ENCODE data around the gene DDX1. TPM values are rescaled to one million over a fixed set of nuclear protein-coding genes. Genes with fewer than 3 reads are reported as not detected.

Gene DDX1
- total and polyA plus RNA-seq, 2 donors from 2014 or later: 84.0 to 90.0 TPM

DNA sequence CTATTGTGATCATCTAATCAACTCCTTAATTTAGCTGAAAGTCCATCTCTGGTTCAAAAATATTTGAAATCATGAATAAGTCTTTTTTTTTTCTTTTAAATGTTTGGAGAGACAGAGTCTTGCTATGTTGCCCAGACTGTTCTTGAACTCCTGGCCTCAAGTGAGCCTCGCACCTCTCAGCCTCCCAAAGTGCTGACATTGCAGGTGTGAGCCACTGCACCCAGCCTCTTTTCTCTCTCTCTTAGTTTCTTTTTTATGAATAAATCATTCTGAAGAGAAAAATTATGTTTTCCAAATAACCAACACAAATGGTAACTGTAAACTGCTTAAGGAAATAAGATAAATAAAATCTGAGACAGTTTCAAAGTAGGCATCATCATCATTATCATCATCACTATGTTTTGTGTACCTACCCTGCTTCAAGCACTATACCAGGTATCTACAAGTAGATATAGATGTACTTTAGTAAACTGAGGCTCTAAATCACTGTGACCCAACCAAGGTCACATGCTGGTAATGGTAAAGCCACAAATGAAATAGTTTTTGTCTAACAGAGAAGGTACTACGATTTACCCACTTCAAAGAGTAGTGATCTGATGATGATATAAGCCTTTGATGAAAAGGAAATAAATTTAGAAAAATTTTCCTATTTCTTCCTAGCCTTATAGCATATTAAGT, 25.5 kb upstream of the DDX1 start:
- TF ChIP-seq, protein P1, sequence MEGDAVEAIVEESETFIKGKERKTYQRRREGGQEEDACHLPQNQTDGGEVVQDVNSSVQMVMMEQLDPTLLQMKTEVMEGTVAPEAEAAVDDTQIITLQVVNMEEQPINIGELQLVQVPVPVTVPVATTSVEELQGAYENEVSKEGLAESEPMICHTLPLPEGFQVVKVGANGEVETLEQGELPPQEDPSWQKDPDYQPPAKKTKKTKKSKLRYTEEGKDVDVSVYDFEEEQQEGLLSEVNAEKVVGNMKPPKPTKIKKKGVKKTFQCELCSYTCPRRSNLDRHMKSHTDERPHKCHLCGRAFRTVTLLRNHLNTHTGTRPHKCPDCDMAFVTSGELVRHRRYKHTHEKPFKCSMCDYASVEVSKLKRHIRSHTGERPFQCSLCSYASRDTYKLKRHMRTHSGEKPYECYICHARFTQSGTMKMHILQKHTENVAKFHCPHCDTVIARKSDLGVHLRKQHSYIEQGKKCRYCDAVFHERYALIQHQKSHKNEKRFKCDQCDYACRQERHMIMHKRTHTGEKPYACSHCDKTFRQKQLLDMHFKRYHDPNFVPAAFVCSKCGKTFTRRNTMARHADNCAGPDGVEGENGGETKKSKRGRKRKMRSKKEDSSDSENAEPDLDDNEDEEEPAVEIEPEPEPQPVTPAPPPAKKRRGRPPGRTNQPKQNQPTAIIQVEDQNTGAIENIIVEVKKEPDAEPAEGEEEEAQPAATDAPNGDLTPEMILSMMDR (IDR thresholded peaks at IDR 0.05; ENCODE audit: borderline replicate concordance, extremely low read depth, insufficient read depth): no peak
- no peaks in the 10 kb centered on the region for H3K36me3 ChIP-seq (ENCODE audit: control insufficient read depth in 2 of 3, insufficient read depth in 3 of 3, low read length in 3 of 3)
- H3K9me3 ChIP-seq (ENCODE audit: control insufficient read depth in 2 of 3, insufficient read depth in 1 of 3, low read length in 3 of 3): no peaks in the 10 kb centered on the region
- no peak overlapping the region for H3K4me3 ChIP-seq (ENCODE audit: low read length in 3 of 3)
- no peak overlapping the region for H3K27ac ChIP-seq (ENCODE audit: low read depth in 2 of 2, low read length in 2 of 2)
- FAIRE-seq (no peak), DNase-seq (no peak)
- H3K9ac ChIP-seq (ENCODE audit: low read length in 3 of 3): no peak overlapping the region
- H3K27me3 ChIP-seq (ENCODE audit: control insufficient read depth, insufficient read depth, low read length): no peaks in the 10 kb centered on the region
- intact Hi-C loops (cut with DNase I): no loop called here
- no peaks in the 10 kb centered on the region for H3K4me1 ChIP-seq (ENCODE audit: control insufficient read depth in 2 of 3, insufficient read depth in 2 of 3, low read depth in 1 of 3, low read length in 3 of 3)

DNA sequence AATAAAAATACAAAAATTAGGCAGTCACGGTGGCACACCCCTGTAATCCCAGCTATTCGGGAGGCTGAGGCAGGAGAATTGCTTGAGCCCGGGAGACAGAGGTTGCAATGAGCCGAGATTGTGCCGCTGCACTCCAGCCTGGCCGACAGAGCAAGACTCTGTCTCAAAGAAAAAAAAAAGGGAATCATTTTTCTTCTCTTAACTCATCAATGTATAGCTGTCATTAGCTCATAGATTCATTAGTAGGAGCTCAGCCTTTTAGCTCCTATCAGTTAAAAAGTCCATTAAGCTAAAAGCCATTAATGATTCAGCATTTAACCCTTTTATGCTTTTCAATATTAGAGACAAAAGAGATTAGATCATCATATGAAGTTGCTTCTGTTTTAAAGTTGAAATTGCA, 24.8 kb upstream of the DDX1 start:
- no peak for DNase-seq
- H3K9ac ChIP-seq (ENCODE audit: low read length in 3 of 3): no peak overlapping the region
- no peaks in the 10 kb centered on the region for H3K27me3 ChIP-seq (ENCODE audit: control insufficient read depth, insufficient read depth, low read length)
- H3K36me3 ChIP-seq (ENCODE audit: control insufficient read depth in 2 of 3, insufficient read depth in 3 of 3, low read length in 3 of 3): no peaks in the 10 kb centered on the region
- H3K4me3 ChIP-seq (ENCODE audit: low read length in 3 of 3): no peak overlapping the region
- TF ChIP-seq, protein P1 (IDR thresholded peaks at IDR 0.05; ENCODE audit: borderline replicate concordance, extremely low read depth, insufficient read depth): no peak
- H3K27ac ChIP-seq (ENCODE audit: low read depth in 2 of 2, low read length in 2 of 2): no peak overlapping the region
- intact Hi-C loops (cut with DNase I): no loop called here
- FAIRE-seq: no peak
- H3K4me1 ChIP-seq (ENCODE audit: control insufficient read depth in 2 of 3, insufficient read depth in 2 of 3, low read depth in 1 of 3, low read length in 3 of 3): no peaks in the 10 kb centered on the region
- no peaks in the 10 kb centered on the region for H3K9me3 ChIP-seq (ENCODE audit: control insufficient read depth in 2 of 3, insufficient read depth in 1 of 3, low read length in 3 of 3)

- Histone ChIP-seq H3K27ac (ENCODE audit: low read depth in 2 of 2, low read length in 2 of 2) (no peak overlapping the region), H3K36me3 (ENCODE audit: control insufficient read depth in 2 of 3, insufficient read depth in 3 of 3, low read length in 3 of 3) (no peaks in the 10 kb centered on the region), H3K4me1 (ENCODE audit: control insufficient read depth in 2 of 3, insufficient read depth in 2 of 3, low read depth in 1 of 3, low read length in 3 of 3) (no peaks in the 10 kb centered on the region), H3K27me3 (ENCODE audit: control insufficient read depth, insufficient read depth, low read length) (no peaks in the 10 kb centered on the region), H3K9ac (ENCODE audit: low read length in 3 of 3) (no peak overlapping the region), H3K9me3 (ENCODE audit: control insufficient read depth in 2 of 3, insufficient read depth in 1 of 3, low read length in 3 of 3) (no peaks in the 10 kb centered on the region), H3K4me3 (ENCODE audit: low read length in 3 of 3) (no peak overlapping the region)
- TF ChIP-seq, protein P1 (IDR thresholded peaks at IDR 0.05; ENCODE audit: borderline replicate concordance, extremely low read depth, insufficient read depth): no peak
- no peak for FAIRE-seq
- no peak for DNase-seq
- intact Hi-C loops (cut with DNase I): no loop called here
Measured at GRCh38 chr2:15568874-15569273, 22.8 kb upstream of the DDX1 start.

GRCh38 chr2:15570104-15570503, 21.6 kb upstream of the DDX1 start:
- intact Hi-C loops (cut with DNase I): no loop called here
- Histone ChIP-seq H3K4me1 (ENCODE audit: control insufficient read depth in 2 of 3, insufficient read depth in 2 of 3, low read depth in 1 of 3, low read length in 3 of 3) (no peaks in the 10 kb centered on the region), H3K36me3 (ENCODE audit: control insufficient read depth in 2 of 3, insufficient read depth in 3 of 3, low read length in 3 of 3) (no peaks in the 10 kb centered on the region), H3K27me3 (ENCODE audit: control insufficient read depth, insufficient read depth, low read length) (no peaks in the 10 kb centered on the region), H3K4me3 (ENCODE audit: low read length in 3 of 3) (no peak overlapping the region), H3K9ac (ENCODE audit: low read length in 3 of 3) (no peak overlapping the region), H3K9me3 (ENCODE audit: control insufficient read depth in 2 of 3, insufficient read depth in 1 of 3, low read length in 3 of 3) (no peaks in the 10 kb centered on the region), H3K27ac (ENCODE audit: low read depth in 2 of 2, low read length in 2 of 2) (no peak overlapping the region)
- no peak for FAIRE-seq
- DNase-seq: peak in 3 of 5 donors; percentile 55 to 89 (median 76)
- TF ChIP-seq, protein P1 (IDR thresholded peaks at IDR 0.05; ENCODE audit: borderline replicate concordance, extremely low read depth, insufficient read depth): no peak

Measured in kidney (tissue), 14 donors.